OCI-M2 (cell line): ENCODE measurements around the gene SOD3.

Experiments
- DNase-seq: peaks from one replicate; lab custom pipeline; 2025; ENCODE audit not compliant: unreplicated experiment; lab: John Stamatoyannopoulos, UW

Gene SOD3

DNA sequence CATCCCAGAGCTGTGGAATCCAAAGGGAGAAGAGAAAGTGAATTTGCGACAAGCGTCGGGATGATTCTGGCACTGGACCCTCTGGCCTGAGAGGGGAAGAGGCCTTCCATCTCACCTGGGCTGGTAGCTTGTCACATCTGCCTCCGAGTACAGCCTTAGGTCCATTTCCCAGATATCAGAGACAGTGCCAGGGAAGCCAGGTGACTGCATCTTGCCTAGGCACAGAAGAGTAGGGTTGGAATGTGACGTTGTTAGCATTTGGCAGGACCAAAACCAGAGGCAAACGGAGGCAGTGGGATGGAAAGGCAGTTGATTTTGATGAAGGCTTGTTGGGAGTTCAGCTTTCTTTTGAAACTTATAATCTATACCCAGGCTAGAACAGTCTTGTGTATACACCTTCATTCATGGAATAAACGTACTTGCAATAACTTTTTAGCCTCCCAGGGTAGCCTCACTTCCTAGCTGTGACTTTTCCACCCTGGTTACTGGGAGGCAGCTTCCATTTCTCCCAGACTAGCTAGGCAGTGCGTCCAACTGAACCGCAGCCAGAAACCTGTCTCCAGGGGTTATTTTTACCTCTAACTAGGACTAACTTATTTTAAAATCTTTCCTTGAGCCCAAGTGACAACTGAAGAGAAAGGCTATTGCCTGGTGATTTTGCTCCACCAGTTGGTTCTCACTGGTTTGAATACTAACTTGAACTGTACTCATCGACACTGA is 5.9 kb downstream of the SOD3 start:
- DNase-seq = no peak

DNA sequence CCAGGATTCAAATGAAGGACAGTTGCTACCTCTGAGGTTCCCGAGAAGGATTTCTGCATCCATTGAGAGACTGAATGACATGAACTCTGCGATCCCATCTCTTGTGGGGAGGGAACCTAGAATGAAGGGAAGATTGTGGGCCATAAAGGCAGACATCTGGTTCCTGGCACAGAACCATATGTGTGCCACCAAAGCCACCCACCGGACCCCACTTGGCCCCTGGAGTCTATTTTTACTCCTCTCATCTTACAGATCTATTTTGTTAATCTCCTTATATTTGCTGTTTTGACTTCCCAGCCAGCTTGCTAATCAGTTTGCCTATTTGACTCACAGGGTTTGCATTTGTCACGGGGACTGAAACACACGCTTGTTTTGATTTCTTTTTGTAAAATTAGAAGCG is 7.3 kb downstream of the SOD3 start:
- DNase-seq = no peak

DNA sequence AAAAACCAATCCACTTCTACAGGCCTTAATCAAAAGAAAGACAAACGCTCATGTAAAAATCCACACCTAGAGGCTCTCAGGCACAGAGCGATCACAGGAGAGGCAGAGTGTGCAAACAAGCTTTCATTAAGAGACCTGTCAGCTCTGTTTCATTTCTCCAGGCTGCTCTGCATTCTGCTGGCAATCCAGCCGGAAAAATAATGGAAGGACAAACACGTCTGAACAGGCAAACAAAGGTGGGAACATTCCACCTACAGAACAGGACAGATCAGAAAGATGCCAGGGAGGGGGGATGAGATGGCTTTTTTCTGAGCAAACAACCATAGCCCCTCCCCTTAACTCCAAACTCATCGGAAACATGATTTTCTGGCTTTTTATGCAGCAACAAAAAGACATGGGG is 9.7 kb downstream of the SOD3 start:
- no peak for DNase-seq

DNA sequence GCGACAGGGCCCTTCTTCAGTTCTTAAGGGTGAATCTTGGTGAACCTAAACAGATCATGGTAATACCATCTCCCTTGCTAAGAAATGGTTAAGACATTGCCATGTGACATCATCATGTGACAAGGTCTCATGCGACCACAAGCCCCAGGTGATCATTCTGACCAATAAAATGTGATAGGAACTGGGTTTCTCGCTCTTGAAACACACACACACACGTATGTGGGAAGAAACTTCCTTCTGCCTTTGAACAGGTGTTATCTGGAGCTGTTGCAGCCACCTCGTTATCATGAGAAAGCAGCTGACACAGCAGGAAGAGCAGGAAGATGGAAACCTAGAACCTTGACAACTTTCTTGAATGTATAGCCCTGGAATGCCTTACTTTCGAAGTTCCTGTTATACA is 10.2 kb downstream of the SOD3 start:
- DNase-seq = no peak

DNA sequence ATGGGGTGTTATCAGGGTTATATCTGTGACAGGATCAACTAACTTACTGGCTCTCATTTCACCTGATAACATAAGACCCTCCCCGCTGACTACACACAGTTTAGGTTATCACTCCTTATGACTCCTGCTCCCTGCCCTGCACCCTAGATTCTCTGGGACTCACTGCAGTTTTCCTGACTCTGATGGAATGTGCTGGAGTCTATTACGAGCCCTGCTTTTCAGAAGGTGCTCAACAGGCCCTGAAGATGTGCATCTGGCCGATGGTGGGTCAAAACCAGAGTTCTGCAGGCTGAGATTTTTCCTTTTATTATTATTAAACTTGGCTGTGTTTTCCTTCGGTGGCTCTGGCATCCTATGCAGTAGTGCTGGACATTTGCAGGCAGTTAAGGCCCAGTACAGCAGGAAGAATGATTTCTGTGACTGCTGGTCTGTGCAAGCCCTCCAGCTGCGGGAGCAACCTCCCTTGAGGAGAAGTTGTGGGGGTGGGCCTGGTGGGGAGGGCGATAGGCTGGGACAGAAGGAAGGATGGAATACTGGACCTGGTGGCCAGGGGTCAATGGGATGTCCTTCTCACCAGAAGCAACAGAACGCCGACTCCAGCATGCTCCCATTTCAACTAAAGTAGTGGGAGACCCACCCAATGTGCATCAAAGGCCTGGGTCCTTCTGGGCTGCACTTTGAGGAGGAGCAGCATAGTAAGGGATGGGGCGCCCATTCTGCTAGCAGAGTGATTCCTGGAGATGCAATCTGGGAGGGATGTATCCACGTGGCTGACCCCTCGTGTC is 11.0 kb downstream of the SOD3 start:
- no peak for DNase-seq

DNA sequence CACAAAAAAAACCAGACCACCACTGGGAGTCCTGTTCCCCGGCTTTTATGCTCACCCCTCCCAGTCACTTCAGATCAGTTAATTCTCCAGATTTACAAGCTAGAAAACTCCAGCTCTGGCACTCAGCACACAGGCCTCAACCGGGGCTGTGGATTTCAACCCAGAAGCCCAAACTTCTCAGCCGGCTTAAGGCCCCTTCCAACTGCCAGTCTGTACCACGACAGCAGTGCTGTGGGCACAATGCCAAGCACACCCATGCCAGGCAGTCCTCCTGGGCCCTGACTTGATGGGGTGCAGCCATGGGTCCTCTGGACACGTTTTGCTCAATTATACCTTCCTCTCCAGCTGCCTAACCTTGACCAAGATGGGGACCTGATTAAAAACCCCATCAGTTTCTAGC is 12.2 kb downstream of the SOD3 start:
- no peak for DNase-seq

DNA sequence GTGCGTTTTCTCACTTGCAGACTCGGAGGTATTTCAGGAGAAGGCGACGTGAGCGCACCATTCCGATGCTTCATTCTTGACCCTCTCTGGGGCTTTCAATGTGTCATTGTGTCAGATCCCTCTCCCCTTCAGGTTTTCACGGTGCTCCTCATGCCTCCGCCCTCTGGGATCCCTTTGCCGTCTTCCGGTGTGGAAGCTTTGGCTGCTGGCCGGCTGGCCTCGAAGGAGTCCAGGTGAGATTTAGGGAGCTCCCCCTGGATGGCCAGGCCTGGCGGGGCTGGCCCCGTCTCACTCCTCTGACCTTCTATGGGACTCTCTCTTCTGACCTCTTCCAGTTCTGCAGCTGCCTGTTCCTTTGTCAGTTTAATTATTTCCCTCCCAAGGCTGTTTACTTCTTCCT is 12.9 kb downstream of the SOD3 start:
- no peak for DNase-seq

DNA sequence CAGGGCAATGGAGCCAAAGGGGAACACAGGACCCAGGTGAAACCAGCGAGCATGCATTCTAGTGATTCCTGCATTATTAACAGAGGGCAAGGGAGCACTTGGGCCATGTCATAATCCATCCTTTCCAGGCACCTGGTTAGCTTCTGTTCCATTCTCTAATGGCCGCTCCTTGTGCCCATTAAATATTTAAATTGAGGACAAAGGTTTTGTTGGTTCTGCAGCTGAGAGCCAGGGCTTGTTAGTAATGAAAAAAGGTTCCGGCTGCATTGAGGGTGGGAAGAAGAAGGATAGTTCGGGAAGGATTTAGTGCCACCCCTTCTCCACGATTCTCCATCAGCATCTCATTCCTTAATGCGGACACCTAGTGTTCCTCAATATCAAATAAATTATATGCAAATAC is 13.6 kb downstream of the SOD3 start:
- DNase-seq = no peak

DNA sequence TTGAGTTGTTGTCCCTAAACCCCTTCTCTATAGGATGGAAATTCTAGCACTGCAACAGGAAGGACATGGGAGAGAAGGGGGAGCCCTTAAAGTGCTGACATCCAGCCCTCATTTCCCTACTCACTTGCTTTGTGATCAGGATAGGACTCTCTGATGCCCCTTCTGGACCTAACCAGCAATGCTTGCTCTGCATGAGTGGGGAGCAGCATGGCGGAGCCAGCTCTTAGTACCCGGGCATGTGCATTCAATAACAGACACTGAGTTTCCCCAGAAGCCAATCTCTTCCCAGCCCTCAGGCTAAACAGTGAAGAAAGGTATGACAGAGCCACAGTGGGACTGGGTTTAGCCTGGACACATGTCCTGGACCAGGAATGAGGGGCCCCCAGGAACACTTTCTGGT is 14.0 kb downstream of the SOD3 start:
- no peak for DNase-seq

DNA sequence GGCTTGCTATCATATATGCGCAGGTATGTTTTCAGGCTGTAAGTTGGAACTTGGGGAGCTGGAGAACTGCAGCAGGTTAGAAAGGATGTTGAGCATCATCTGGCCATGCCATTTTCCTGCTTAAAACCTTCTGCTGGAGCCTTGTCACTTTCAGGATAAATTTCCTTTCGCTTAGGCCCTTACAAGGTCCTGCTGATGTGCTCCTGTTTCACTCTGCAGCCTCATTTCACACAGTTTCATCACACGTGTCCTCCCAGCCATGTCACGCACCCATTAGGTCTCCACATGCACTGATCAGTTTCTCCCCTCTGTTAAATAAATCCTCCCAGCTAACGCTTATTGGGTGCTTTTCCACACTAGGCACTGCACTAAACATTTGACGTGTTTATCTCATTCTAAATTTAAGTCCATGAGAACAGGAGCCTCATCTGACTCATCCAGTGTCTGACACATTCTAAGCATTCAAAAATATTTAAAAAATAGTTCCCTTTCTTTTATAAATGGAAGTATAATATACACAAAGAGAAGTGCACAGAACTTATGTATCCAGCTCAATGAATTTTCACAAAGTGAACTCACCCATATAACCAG is 14.5 kb downstream of the SOD3 start:
- no peak for DNase-seq

DNA sequence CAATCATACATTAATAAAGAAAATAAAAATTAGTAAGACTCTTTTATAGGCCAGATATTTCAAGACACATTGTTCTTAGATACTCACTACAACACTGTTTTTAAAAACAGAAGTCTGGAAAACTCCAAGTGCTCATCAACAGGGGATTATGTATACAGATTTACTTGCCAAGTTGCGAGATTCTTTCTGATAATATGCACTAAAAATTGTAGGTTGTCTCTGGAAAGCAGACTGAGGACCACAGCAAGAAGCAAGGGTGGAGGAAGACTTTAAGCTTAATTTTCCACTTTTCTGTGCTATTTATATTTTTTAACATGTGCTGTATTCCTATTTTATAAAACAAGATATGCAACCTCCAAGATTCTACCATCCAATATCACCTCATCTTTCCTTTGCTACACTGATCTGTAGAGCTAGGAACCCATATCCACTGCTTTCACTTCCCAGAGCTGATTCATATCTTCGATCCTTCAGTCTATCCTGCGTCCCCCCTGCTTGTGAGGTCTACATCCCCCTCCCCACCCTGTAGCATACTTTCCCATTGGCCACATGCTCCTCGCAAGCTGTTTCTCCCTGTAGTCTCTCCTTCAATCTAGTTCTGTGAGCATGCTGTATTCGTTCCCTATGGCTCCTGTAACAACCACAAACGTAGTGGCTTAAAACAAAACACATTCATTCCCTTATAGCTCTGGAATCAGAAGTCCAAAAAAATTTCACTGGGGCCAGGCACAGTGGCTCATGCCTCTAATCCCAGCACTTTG is 15.7 kb downstream of the SOD3 start:
- DNase-seq = no peak

DNA sequence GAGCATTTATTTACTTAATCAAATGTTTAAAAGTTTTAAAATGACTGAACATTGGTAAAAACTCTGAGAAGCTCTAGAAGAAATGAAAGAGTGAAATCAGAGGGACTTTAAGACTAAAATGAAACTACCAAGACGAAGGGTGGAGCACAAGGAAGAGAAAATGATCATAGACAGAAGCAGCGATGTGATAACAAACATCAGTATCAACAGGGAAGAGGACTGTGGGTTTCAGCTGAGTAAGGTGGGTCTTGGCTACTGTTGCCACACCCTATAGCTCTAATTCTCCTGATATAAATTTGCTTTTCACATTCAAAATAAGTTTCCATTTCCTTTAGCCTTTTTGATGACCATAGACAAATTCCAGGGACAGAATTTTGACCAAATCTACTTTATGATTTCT is 18.4 kb downstream of the SOD3 start:
- no peak for DNase-seq

DNA sequence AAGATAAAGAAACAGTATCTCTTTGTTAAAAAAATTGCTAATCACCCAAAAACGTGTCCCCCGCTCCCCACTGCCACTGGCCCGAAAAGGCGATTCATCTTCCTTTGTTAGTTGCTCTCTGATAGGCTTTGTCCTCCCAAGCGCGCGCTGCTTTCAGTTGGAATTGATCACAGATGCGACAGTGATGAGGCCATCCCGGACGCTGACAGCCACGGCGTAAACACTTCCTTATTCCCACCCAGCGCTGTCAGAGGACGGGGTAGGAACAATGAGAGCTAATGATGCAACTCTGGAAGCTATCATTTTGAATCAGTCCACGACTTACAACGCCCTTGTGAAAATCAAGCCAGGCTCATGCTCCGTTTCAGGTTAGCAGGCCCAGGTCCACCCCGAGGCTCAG is 21.4 kb downstream of the SOD3 start:
- no peak for DNase-seq

DNA sequence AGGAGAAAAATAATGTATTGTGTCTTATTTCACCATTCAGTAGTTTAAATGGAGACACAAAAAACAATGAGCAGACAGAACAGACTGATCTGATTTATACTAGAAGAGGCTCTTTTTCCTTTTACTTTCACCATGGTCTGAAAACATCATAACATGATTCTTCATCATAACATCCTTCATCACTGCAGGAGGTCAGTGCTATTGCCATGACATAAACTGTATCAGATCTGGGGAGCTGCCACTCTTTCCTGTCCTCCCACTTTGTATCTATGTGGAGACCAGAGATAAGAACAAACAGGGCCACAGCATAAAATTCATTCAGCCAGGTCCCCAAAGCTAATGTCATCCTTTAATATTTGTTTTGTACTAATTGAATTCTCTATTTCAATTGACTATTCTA is 25.2 kb downstream of the SOD3 start:
- DNase-seq = no peak

DNA sequence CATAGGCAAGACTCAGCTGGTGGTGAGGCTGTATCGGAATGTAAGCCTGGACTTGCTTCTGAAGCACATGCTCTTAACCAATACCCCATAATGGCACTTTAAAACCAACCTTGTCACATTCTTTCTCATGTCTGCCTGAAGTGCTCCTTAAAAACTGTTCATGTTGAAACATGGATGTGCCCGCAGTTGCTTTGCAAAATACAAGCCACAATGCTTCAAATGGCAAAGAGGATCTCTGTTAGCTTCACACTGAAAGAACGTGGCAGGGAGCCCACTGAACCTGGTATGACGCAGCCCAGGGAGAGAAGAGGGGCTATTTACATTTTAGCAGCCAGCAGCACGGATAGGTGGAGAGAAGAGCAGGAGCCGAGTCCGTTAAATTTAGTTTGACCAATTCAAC is 29.3 kb downstream of the SOD3 start:
- no peak for DNase-seq

DNA sequence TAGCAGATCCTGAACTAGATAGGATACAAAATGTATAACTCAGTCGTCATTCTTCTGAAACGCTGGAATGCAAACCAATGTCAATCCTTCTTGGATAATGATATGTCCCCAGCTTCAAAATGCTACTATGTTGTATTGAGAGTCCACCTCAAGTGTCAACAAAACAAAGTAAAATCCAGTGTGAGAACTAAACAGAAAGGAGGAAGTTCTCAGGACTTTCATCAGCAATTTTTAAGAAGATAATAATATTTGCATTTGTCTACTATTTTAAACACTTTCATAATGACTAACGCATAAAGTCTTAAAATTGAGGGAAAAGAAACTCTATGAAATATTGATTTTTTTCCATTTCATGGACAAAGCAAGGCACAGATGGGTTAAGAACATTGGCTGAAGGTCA is 36.3 kb downstream of the SOD3 start:
- no peak for DNase-seq

DNA sequence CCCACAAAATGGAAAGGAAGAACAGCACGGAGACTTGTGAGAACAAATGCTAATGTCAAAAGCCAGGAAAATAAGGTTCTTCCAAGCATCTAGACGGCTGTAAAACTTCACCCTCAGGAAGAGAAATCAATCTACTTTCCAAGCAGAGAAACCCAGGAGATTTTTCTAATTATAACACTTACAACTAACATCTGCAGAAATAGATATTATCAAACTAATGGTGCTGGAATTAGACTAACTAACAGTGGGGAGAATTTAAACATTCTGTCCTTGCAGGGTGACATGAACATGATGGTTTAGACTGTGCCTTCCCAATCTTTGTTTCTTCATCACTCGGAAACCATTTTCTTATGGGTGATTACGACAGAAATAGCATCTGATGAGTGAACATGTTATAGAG is 40.3 kb downstream of the SOD3 start:
- DNase-seq = no peak

DNA sequence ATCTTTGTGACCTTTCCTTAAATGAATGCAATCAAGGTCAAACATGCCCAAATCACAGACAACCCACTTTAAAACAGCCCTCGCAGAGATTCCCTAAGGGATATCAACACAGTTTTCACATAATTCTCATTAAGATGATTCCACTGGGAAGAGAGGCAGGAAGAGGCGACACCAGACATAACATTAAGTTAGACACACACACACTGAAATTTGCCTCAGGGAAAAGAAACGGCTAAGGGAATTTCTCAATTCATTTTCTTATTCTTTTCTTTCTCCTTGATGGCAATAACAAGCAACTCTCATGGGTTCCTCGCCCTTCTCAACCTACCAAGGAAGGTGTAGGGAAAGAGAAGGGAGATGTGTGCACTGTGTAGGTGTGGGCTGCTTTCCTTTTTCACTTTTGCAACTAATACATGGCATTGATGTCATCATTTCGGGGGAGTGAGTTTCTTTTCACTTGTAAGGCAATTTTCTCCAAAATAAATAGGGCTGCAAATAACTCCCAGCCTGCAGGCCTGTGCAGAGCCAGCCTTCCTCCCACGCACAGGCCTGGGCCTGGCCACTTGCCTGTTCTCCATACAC is 41.4 kb downstream of the SOD3 start:
- no peak for DNase-seq

DNA sequence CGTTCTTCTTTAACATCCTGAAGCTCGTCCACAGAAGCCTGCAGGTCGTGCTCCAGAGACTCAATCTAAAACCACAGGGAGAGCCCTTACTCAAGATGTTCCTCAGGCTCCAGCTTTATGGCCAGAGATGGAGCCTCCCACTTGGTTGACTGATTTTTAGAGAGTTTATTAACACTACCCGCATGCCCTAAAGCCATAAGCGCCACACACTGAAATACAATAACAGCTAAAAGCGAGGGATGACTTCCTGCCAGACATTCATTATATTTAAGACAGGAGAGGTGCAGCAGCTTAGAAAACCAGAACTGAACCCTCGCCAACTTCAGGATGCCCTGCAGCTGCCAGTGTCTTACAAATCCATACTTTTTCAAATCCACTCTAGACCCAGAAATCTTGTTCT is 42.0 kb downstream of the SOD3 start:
- no peak for DNase-seq

DNA sequence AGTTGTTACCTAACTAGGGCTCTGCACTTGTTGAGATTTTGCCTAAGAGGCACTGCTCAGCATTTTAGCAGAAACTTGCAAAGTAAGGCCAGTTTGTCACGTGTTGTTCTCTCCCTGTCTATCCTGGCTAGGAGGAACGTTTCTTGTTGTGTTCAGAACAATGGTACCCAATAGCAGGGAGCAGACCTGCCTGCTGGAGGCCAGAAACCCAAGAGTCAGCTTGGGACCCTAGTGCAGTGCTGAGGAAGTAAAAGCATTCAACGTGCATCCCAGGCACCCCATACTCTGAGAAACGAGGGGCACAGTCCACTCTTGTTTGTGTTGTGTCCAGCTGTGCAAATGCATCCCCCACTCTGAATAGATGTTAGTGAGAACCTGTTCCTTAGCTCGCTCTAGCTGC is 42.4 kb downstream of the SOD3 start:
- DNase-seq = no peak

DNA sequence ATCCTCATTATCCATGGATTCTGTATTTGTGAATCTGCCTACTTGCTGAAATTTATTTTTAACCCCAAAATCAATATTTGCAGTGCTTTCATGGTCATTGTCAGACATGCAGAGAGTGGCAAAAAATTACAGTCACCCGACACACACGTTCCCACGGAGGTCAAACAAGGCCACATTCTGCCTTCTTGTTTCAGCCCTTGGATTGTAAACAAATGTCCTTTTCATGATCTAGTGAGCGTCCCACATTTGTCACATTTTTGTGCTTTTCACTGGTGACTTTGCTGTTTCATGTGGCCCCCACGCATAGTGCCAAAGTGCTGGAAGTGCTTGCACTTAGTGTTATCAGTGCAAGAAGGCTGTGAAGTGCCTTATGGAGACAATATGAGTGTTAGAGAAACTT is 45.0 kb downstream of the SOD3 start:
- DNase-seq = no peak
